Measurements from ENCODE around the gene WDR54.

GRCh38 chr2:74474899-74475298 lies 53.4 kb downstream of the WDR54 start:
- TF ChIP-seq, protein P1, sequence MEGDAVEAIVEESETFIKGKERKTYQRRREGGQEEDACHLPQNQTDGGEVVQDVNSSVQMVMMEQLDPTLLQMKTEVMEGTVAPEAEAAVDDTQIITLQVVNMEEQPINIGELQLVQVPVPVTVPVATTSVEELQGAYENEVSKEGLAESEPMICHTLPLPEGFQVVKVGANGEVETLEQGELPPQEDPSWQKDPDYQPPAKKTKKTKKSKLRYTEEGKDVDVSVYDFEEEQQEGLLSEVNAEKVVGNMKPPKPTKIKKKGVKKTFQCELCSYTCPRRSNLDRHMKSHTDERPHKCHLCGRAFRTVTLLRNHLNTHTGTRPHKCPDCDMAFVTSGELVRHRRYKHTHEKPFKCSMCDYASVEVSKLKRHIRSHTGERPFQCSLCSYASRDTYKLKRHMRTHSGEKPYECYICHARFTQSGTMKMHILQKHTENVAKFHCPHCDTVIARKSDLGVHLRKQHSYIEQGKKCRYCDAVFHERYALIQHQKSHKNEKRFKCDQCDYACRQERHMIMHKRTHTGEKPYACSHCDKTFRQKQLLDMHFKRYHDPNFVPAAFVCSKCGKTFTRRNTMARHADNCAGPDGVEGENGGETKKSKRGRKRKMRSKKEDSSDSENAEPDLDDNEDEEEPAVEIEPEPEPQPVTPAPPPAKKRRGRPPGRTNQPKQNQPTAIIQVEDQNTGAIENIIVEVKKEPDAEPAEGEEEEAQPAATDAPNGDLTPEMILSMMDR (IDR thresholded peaks at IDR 0.05): peak; percentile 69; the same call in 1 of the 2 replicates
- TF ChIP-seq POLR2AphosphoS5 (IDR thresholded peaks at IDR 0.05; ENCODE audit: low read depth, low read length) (no peak), SIN3A (IDR thresholded peaks at IDR 0.05; ENCODE audit: borderline replicate concordance, insufficient read depth, low read depth, low read length) (no peak)
- TF ChIP-seq, protein P2, sequence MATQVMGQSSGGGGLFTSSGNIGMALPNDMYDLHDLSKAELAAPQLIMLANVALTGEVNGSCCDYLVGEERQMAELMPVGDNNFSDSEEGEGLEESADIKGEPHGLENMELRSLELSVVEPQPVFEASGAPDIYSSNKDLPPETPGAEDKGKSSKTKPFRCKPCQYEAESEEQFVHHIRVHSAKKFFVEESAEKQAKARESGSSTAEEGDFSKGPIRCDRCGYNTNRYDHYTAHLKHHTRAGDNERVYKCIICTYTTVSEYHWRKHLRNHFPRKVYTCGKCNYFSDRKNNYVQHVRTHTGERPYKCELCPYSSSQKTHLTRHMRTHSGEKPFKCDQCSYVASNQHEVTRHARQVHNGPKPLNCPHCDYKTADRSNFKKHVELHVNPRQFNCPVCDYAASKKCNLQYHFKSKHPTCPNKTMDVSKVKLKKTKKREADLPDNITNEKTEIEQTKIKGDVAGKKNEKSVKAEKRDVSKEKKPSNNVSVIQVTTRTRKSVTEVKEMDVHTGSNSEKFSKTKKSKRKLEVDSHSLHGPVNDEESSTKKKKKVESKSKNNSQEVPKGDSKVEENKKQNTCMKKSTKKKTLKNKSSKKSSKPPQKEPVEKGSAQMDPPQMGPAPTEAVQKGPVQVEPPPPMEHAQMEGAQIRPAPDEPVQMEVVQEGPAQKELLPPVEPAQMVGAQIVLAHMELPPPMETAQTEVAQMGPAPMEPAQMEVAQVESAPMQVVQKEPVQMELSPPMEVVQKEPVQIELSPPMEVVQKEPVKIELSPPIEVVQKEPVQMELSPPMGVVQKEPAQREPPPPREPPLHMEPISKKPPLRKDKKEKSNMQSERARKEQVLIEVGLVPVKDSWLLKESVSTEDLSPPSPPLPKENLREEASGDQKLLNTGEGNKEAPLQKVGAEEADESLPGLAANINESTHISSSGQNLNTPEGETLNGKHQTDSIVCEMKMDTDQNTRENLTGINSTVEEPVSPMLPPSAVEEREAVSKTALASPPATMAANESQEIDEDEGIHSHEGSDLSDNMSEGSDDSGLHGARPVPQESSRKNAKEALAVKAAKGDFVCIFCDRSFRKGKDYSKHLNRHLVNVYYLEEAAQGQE (IDR thresholded peaks at IDR 0.05; ENCODE audit: insufficient read depth in 1 of 2, low read depth in 2 of 2, low read length in 1 of 2): no peak
